Gastrocnemius medialis (tissue), 4 donors: ENCODE measurements around the gene DAGLB.

Source experiments
- CTCF ChIP-seq, 5 experiments: fragments of 450-650 bp in 3 of 5; fragments of 200-600 bp in 2 of 5; sonication (generic) in 2 of 5; IDR thresholded peaks in 4 of 5; conservative IDR thresholded peaks in 1 of 5; 1 replicate in 4 of 5; 2 replicates in 1 of 5; pipeline ENCODE4 v1.5.1; 2016 to 2019; ENCODE audit warnings: antibody characterized with exemption in 5 of 5, mild to moderate bottlenecking in 3 of 5, moderate library complexity in 3 of 5
- POLR2A ChIP-seq, 2 donors: fragments of 450-650 bp; IDR thresholded peaks; one replicate each; pipeline ENCODE4 v1.6.1; 2017; ENCODE audit warnings: antibody characterized with exemption in 2 of 2, mild to moderate bottlenecking in 2 of 2, moderate library complexity in 2 of 2

DNA sequence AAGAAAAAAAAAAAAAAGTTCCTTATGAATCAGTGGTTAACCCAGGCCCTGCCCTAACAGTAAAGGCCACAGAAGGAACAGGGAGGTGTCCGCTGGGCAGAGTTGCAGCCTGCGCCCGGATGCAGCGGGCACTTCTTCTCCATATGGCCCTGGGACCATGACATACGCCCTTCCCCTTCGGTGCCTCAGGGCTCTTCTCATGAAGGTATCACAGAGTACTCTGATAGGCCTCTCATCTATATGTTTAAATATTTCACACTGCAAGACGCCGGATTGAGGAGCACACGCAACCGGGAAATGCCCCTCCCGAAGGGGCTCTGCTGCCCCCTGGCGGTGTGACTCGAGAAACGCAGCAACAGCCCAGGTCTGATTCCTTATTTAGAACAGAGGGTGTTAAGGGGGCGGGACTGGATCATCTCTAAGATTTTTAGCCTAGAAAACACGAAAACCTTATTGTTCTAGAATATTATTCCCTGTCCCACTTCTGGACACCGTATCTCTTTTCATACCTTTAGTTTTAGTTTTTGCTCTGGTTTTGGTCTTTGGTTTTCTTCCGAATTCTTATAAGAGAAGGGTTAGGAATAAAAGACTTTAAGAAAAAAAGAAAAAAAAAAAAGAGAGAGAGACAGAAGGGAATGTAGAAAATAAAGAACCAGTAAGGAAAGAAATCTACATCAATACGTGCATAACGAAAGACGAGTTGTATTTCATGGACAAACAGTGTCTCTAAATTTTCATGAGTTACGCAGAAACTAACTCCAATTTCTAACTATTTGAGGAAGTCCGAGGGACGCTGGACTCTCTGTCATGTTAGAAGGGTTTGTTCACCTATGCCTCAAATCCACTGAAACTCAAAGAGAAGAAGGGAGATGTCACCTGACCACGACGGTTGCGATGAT lies 12.0 kb downstream of the DAGLB start:
- TF ChIP-seq POLR2A (IDR thresholded peaks at IDR 0.05) (no peak), CTCF (IDR thresholded peaks at IDR 0.05 in 4 of 5, conservative IDR thresholded peaks at IDR 0.05 in 1 of 5) (peak; percentile 93 to 96 (median 93))
